GM18519 (cell line): ENCODE results near the gene RIPK4.
"Not testable (repeated sequence)": the region's sequence is repeated elsewhere in the genome, so short reads cannot be mapped to it uniquely, and the experiment has no call there.

Experiments
- ATAC-seq: cut with Tn5 transposase; IDR thresholded peaks from one replicate; pipeline ENCODE4 v1.9.1; 2021; ENCODE audit warnings: mild to moderate bottlenecking, moderate library complexity; ENCODE audit not compliant: unreplicated experiment, low FRiP score

RIPK4 gene

GRCh38 chr21:41703857-41704501, 62.9 kb downstream of the RIPK4 start:
- ATAC-seq = no peak

DNA sequence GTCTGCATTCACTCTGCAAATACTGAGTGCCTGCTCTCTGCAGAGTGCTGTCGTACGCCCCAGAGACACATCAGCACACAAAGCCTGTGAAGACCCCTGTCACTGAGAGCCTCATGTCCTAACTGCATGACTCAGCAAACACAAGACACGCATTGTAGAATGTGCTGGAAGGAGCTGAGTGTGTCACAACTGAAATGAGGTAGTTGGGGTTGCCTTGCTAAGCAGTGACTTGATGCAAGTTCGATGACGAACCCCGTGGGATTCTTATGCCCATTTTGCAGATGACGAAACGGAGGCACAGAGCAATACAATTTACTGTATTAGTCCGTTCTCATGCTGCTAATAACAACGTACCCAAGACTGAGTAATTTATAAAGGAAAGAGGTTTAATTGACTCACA, 65.1 kb downstream of the RIPK4 start:
- ATAC-seq = no peak

DNA sequence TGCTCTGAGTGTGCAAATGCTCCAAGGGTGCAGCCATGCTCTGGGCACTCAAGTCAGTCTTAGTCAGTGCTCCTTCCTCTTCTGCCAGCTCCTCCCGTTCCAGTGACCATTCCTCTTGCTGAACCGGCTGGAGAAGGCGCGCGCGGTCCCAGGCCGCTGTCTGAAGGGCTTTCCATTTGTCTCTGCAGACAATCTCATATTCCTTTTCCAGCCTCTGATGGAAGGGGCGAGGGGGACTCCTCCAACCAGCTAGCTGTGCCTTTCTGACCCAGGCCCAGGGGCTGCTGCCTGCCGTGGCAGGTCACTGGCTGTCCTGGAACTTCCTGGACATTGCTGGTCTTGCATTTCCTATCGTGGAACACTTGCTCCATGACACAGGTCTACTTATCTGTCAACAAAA, 67.5 kb downstream of the RIPK4 start:
- no peak for ATAC-seq

DNA sequence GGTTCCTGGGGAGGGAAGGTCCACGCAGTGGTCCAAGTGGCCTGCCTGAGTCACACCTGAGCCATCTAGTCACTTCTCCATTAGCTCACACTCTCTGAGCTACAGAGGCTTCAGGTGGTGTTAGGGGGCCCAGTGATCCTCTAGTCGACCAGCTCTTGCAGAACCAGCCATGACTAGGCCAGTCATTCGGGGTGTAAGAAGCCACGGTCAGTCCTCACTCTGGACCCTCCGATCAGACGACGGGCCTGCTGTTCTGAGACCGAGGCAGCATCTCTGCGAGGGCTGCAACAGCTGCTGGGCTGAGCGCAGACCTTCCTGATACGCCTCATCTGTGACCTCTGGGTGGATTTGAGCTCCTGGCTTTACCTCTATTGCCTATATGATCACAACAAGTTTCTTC, 68.8 kb downstream of the RIPK4 start:
- ATAC-seq = no peak

DNA sequence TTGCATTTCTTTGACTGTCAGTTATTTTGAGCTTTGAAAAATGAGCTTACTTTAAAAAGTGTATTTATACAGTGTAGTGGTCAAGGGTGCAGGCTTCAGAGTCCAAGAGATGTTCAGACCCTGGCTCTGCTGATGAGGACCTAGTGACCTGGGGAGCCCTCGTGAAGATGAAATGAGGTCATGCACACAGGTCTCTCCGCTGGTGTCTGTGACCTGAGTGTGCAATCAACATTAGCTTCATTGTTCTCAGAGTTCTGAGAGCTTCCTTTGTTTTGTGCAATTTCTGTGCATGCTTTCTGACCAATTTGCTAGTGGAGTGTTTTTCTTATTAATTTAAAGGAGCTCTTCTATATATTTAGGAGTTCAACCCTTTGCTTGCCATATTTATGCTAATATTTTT, 71.3 kb downstream of the RIPK4 start:
- ATAC-seq = no peak

DNA sequence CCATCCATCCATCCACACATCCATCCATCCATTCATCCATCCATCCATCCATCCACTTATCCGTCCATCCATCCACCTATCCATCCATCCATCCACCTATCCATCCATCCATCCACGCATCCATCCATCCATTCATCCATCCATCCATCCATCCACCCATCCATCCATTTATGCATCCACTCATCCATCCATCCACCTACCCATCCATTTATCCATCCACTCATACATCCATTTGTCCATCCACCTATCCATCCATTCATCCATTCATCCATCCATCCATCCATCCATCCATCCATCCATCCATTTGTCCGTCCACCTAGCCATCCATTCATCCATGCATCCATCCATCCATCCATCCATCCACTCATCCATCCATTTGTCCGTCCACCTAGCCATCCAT, 72.8 kb downstream of the RIPK4 start:
- not testable (repeated sequence) for ATAC-seq

- no peak for ATAC-seq
These were observed 74.7 kb downstream of the RIPK4 start for GRCh38 chr21:41692185-41692565.

GRCh38 chr21:41691205-41692184, 75.4 kb downstream of the RIPK4 start:
- ATAC-seq = no peak
